Measurements from ENCODE around the gene APOBEC3G.
"Not testable (repeated sequence)": the region's sequence is repeated elsewhere in the genome, so short reads cannot be mapped to it uniquely, and the experiment has no call there.

Gene APOBEC3G

GRCh38 chr22:39076155-39077025 is 685 bp upstream of the APOBEC3G start:
- Histone ChIP-seq H3K4me3 (ENCODE audit: insufficient read depth in 1 of 2, low read depth in 1 of 2, low read length in 2 of 2) (peak overlapping the region in 1 of 2 experiments; percentile 49), H3K4me2 (ENCODE audit: low read length, poor library complexity, severe bottlenecking) (peak overlapping the region; percentile 16), H4K8ac (ENCODE audit: low read length) (peak overlapping the region; percentile 54)
- not testable (repeated sequence) for DNase-seq; H3K23ac ChIP-seq (ENCODE audit: low read length in 2 of 2); H3K4ac ChIP-seq (ENCODE audit: low read depth in 1 of 2, low read length in 2 of 2); H2BK5ac ChIP-seq (ENCODE audit: low read depth, low read length, poor library complexity, severe bottlenecking); H3K9me3 ChIP-seq (ENCODE audit: control insufficient read depth, low read length); H3K9ac ChIP-seq (ENCODE audit: low read length); H2BK12ac ChIP-seq (ENCODE audit: low read length in 2 of 2); H2AFZ ChIP-seq (ENCODE audit: low read depth, low read length); H3K27ac ChIP-seq (ENCODE audit: low read length, poor library complexity, severe bottlenecking); H2AK5ac ChIP-seq (ENCODE audit: low read length, severe bottlenecking); H3K14ac ChIP-seq (ENCODE audit: low read length in 2 of 2); H3K4me1 ChIP-seq (ENCODE audit: control insufficient read depth, insufficient read depth, low read depth, low read length); H3K18ac ChIP-seq (ENCODE audit: low read depth in 1 of 2, low read length in 2 of 2); H4K91ac ChIP-seq (ENCODE audit: low read length); H3K36me3 ChIP-seq (ENCODE audit: control insufficient read depth in 1 of 2, insufficient read depth in 2 of 2, low read depth in 1 of 2, low read length in 2 of 2); H2BK15ac ChIP-seq (ENCODE audit: low read depth, poor library complexity, severe bottlenecking); H3K79me1 ChIP-seq (replicated peaks; ENCODE audit: low read length, poor library complexity, severe bottlenecking); H3K27me3 ChIP-seq (ENCODE audit: control insufficient read depth in 1 of 2, insufficient read depth in 1 of 2, low read length in 2 of 2); H2BK120ac ChIP-seq (ENCODE audit: low read depth, low read length)
- 60% methylated on average over 8 of the region's 24 CpGs for WGBS

DNA sequence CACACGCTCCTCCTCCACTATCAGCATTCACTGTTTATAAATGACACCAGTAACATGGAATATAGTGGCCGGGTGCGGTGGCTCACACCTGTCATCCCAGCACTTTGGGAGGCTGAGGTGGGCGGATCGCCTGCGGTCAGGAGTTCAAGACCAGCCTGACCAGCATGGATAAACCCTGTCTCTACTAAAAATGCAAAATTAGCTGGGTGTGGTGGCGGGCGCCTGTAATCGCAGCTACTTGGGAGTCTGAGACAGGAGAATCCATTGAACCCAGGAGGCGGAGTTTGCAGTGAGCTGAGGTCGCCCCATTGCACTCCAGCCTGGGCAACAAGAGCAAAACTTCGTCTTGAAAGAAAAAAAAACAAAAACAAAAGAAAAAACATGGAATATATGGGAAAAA is 837 bp downstream of the APOBEC3G start:
- H2BK5ac ChIP-seq (ENCODE audit: low read depth, low read length, poor library complexity, severe bottlenecking); H2AFZ ChIP-seq (ENCODE audit: low read depth, low read length); H3K4me2 ChIP-seq (ENCODE audit: low read length, poor library complexity, severe bottlenecking); H2BK120ac ChIP-seq (ENCODE audit: low read depth, low read length); H3K27ac ChIP-seq (ENCODE audit: low read length, poor library complexity, severe bottlenecking); H3K79me1 ChIP-seq (replicated peaks; ENCODE audit: low read length, poor library complexity, severe bottlenecking); H4K8ac ChIP-seq (ENCODE audit: low read length); H3K4me1 ChIP-seq (ENCODE audit: control insufficient read depth, insufficient read depth, low read depth, low read length); H3K36me3 ChIP-seq (ENCODE audit: control insufficient read depth in 1 of 2, insufficient read depth in 2 of 2, low read depth in 1 of 2, low read length in 2 of 2); H3K18ac ChIP-seq (ENCODE audit: low read depth in 1 of 2, low read length in 2 of 2); H3K27me3 ChIP-seq (ENCODE audit: control insufficient read depth in 1 of 2, insufficient read depth in 1 of 2, low read length in 2 of 2); H4K91ac ChIP-seq (ENCODE audit: low read length); DNase-seq; H2BK15ac ChIP-seq (ENCODE audit: low read depth, poor library complexity, severe bottlenecking); H3K14ac ChIP-seq (ENCODE audit: low read length in 2 of 2); H2AK5ac ChIP-seq (ENCODE audit: low read length, severe bottlenecking); H3K23ac ChIP-seq (ENCODE audit: low read length in 2 of 2); H3K9me3 ChIP-seq (ENCODE audit: control insufficient read depth, low read length): not testable (repeated sequence)
- H3K9ac ChIP-seq (ENCODE audit: low read length) = peak overlapping the region; percentile 82
- 94% methylated on average over 11 of the region's 12 CpGs for WGBS
- H2BK12ac ChIP-seq (ENCODE audit: low read length in 2 of 2) = peak overlapping the region in 1 of 2 experiments; percentile 34
- peak overlapping the region in 1 of 2 experiments; percentile 79 for H3K4me3 ChIP-seq (ENCODE audit: insufficient read depth in 1 of 2, low read depth in 1 of 2, low read length in 2 of 2)
- peak overlapping the region in 1 of 2 experiments; percentile 36 for H3K4ac ChIP-seq (ENCODE audit: low read depth in 1 of 2, low read length in 2 of 2)

DNA sequence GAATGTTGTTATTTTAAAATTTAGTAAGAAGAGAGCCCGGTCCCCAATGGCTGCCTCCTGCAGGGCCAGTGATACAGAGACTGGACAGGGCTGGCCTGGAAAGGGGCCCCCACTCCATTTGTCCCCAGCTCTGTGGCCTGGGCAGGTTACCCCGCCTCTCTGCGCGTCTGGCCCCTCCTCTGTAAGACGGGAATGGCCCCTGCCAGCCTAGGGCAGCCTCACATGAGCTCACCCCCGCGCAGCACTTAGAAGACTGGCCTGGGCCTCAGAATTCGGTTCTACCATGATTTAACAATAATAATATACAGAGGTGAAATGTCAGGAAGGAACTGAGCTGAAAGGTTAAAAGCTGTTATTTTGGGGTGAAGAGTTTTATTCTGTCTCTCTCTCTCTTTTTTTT is 1.3 kb downstream of the APOBEC3G start:
- H3K27me3 ChIP-seq (ENCODE audit: control insufficient read depth in 1 of 2, insufficient read depth in 1 of 2, low read length in 2 of 2) = no peaks in the 10 kb centered on the region
- no peak overlapping the region for H4K8ac ChIP-seq (ENCODE audit: low read length)
- DNase-seq = no peak
- H4K91ac ChIP-seq (ENCODE audit: low read length) = no peak overlapping the region
- H3K27ac ChIP-seq (ENCODE audit: low read length, poor library complexity, severe bottlenecking) = no peak overlapping the region
- H3K14ac ChIP-seq (ENCODE audit: low read length in 2 of 2) = no peak overlapping the region
- H3K23ac ChIP-seq (ENCODE audit: low read length in 2 of 2) = no peak overlapping the region
- no peaks in the 10 kb centered on the region for H3K9me3 ChIP-seq (ENCODE audit: control insufficient read depth, low read length)
- H3K4me3 ChIP-seq (ENCODE audit: insufficient read depth in 1 of 2, low read depth in 1 of 2, low read length in 2 of 2) = no peak overlapping the region
- no peak overlapping the region for H2AFZ ChIP-seq (ENCODE audit: low read depth, low read length)
- no peak overlapping the region for H2BK120ac ChIP-seq (ENCODE audit: low read depth, low read length)
- 98% methylated on average over 5 of the region's 8 CpGs for WGBS
- no peak overlapping the region for H3K18ac ChIP-seq (ENCODE audit: low read depth in 1 of 2, low read length in 2 of 2)
- no peak overlapping the region for H3K9ac ChIP-seq (ENCODE audit: low read length)
- H2BK5ac ChIP-seq (ENCODE audit: low read depth, low read length, poor library complexity, severe bottlenecking) = no peak overlapping the region
- no peak overlapping the region for H3K4ac ChIP-seq (ENCODE audit: low read depth in 1 of 2, low read length in 2 of 2)
- peak overlapping the region; percentile 48 for H2BK15ac ChIP-seq (ENCODE audit: low read depth, poor library complexity, severe bottlenecking)
- no peaks in the 10 kb centered on the region for H3K36me3 ChIP-seq (ENCODE audit: control insufficient read depth in 1 of 2, insufficient read depth in 2 of 2, low read depth in 1 of 2, low read length in 2 of 2)
- no peak overlapping the region for H2BK12ac ChIP-seq (ENCODE audit: low read length in 2 of 2)
- peaks cover 2% of the 10 kb centered on the region for H3K79me1 ChIP-seq (replicated peaks; ENCODE audit: low read length, poor library complexity, severe bottlenecking)
- H3K4me2 ChIP-seq (ENCODE audit: low read length, poor library complexity, severe bottlenecking) = no peak overlapping the region
- H3K4me1 ChIP-seq (ENCODE audit: control insufficient read depth, insufficient read depth, low read depth, low read length) = peaks cover 10% of the 10 kb centered on the region
- H2AK5ac ChIP-seq (ENCODE audit: low read length, severe bottlenecking) = no peak overlapping the region

- not testable (repeated sequence) for H3K18ac ChIP-seq (ENCODE audit: low read depth in 1 of 2, low read length in 2 of 2); H2BK5ac ChIP-seq (ENCODE audit: low read depth, low read length, poor library complexity, severe bottlenecking); H3K79me1 ChIP-seq (replicated peaks; ENCODE audit: low read length, poor library complexity, severe bottlenecking); H4K91ac ChIP-seq (ENCODE audit: low read length); H2AK5ac ChIP-seq (ENCODE audit: low read length, severe bottlenecking); H2BK12ac ChIP-seq (ENCODE audit: low read length in 2 of 2); H3K23ac ChIP-seq (ENCODE audit: low read length in 2 of 2); H3K4me3 ChIP-seq (ENCODE audit: insufficient read depth in 1 of 2, low read depth in 1 of 2, low read length in 2 of 2); H3K4ac ChIP-seq (ENCODE audit: low read depth in 1 of 2, low read length in 2 of 2); H3K9ac ChIP-seq (ENCODE audit: low read length); H3K4me1 ChIP-seq (ENCODE audit: control insufficient read depth, insufficient read depth, low read depth, low read length); H3K14ac ChIP-seq (ENCODE audit: low read length in 2 of 2); DNase-seq; H3K36me3 ChIP-seq (ENCODE audit: control insufficient read depth in 1 of 2, insufficient read depth in 2 of 2, low read depth in 1 of 2, low read length in 2 of 2); H2BK120ac ChIP-seq (ENCODE audit: low read depth, low read length); H4K8ac ChIP-seq (ENCODE audit: low read length); H3K9me3 ChIP-seq (ENCODE audit: control insufficient read depth, low read length); H3K4me2 ChIP-seq (ENCODE audit: low read length, poor library complexity, severe bottlenecking); H3K27me3 ChIP-seq (ENCODE audit: control insufficient read depth in 1 of 2, insufficient read depth in 1 of 2, low read length in 2 of 2); H2AFZ ChIP-seq (ENCODE audit: low read depth, low read length); H2BK15ac ChIP-seq (ENCODE audit: low read depth, poor library complexity, severe bottlenecking); H3K27ac ChIP-seq (ENCODE audit: low read length, poor library complexity, severe bottlenecking)
- WGBS = 98% methylated on average over 15 of the region's 24 CpGs
These were observed 2.1 kb downstream of the APOBEC3G start for GRCh38 chr22:39079054-39079637.
